OCI-LY7 (cell line): ENCODE measurements around the gene IGSF9.

Source experiments
- CTCF ChIP-seq: fragments of 200-600 bp; sonication (generic); conservative IDR thresholded peaks from 2 replicates; pipeline ENCODE4 v1.5.1; 2014; ENCODE audit warnings: mild to moderate bottlenecking, antibody characterized with exemption, low read length, moderate library complexity, mixed read lengths
- EZH2phosphoT487 ChIP-seq: fragments of 200-600 bp; sonication (generic); IDR thresholded peaks from 2 replicates; pipeline ENCODE4 v1.6.1; 2018; ENCODE audit warnings: low read depth, borderline replicate concordance, mild to moderate bottlenecking, mixed run types, antibody characterized with exemption, low read length, moderate library complexity, mixed read lengths

- no peak for TF ChIP-seq CTCF
- no peak for TF ChIP-seq EZH2phosphoT487
Measured at GRCh38 chr1:159978107-159978398, 32.6 kb upstream of the IGSF9 start.
